PC-9 (cell line): ENCODE measurements around the gene MYO1F.

Experiments
- CTCF ChIP-seq: fragments of 200-600 bp; sonication (generic); conservative IDR thresholded peaks from 2 replicates; pipeline ENCODE4 v1.6.1; 2017; ENCODE audit warnings: mixed run types, antibody characterized with exemption, mild to moderate bottlenecking, moderate library complexity
- EZH2 ChIP-seq: fragments of 200-600 bp; sonication (generic); IDR thresholded peaks from 2 replicates; pipeline ENCODE4 v1.8.0; 2017; ENCODE audit warnings: antibody characterized with exemption, low read depth

GRCh38 chr19:8490395-8490760 lies 86.9 kb downstream of the MYO1F start:
- TF ChIP-seq EZH2, result no peak
- no peak for TF ChIP-seq CTCF
